ENCODE measurements around the gene KRT2. TPM values are rescaled to one million over a fixed set of nuclear protein-coding genes. Genes with fewer than 3 reads are reported as not detected.

The KRT2 gene
- polyA plus RNA-seq (2011; rRNA removed) (not detected in 2 replicates), polyA minus RNA-seq (2011; rRNA and poly(A)+ RNA removed) (not detected in 2 replicates)

DNA sequence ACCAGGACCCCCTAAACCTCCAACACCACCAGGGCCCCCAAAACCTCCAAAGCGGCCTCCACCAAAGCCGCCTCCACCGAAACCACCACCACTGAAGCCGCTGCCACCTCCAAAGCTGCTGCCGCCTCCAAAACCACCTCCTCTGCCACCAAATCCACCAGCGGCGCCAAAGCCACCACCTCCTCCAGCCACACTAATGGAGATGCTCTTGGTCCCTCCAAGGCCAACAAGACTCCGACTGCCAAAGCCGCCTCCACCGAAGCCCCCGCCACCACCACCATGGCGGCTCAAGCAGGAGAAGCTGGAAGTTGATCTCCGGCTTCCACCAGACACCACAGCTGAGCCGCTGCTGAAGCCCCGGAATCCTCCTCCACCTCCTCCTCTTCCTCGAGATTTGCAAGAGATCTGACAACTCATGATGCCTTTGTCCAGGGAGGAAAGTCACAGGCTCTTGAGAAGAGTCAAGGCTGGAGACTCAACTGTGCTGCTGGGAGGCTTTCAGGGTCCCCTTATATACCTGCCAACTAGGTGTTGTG is at the start of gene KRT2:
KRT2 (minus strand) TSS at position 486 of the 536 bp plus-strand sequence; CDS start at position 417, 69 bp downstream.
- DNase-seq (ENCODE audit: low read depth, low spot score) = no peak
- ChIA-PET POLR2A (no interaction called here), CTCF (no interaction called here)
- no peak within 1 kb of the TSS for H3K27ac ChIP-seq (ENCODE audit: low read depth, low read length)
- peaks cover 5% of the 10 kb centered on the region; the same call in 1 of the 2 replicates for H3K9me3 ChIP-seq (ENCODE audit: control insufficient read depth, insufficient read depth, low read length)
- H3K4me3 ChIP-seq (ENCODE audit: low read depth, low read length) = no peak within 1 kb of the TSS
- TF ChIP-seq, protein P1, sequence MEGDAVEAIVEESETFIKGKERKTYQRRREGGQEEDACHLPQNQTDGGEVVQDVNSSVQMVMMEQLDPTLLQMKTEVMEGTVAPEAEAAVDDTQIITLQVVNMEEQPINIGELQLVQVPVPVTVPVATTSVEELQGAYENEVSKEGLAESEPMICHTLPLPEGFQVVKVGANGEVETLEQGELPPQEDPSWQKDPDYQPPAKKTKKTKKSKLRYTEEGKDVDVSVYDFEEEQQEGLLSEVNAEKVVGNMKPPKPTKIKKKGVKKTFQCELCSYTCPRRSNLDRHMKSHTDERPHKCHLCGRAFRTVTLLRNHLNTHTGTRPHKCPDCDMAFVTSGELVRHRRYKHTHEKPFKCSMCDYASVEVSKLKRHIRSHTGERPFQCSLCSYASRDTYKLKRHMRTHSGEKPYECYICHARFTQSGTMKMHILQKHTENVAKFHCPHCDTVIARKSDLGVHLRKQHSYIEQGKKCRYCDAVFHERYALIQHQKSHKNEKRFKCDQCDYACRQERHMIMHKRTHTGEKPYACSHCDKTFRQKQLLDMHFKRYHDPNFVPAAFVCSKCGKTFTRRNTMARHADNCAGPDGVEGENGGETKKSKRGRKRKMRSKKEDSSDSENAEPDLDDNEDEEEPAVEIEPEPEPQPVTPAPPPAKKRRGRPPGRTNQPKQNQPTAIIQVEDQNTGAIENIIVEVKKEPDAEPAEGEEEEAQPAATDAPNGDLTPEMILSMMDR (IDR thresholded peaks at IDR 0.05; ENCODE audit: low read depth, low read length) = no peak
- H3K27me3 ChIP-seq (ENCODE audit: control insufficient read depth, insufficient read depth, low read length) = peaks cover 7% of the 10 kb centered on the region

DNA sequence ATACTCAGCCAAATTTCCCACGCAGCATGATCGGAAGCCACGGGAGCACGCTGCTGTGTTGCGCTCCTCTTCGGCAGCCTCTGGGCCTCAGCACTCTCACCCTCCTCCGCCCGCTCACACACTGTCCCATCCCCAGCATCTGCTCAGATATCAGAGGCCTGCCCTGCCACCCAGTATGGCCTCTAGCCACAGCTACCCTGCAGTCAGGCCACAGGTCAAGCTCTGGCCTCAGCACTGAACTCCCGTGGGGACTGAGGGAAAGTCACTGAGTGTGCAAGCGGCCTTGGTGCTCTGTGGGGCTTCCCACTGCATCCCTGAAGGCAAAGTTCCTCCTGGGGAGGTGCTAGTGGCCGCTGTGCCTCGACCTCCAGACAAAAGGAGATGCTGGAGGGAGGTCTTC is 49.3 kb upstream of the KRT2 start:
- ChIA-PET CTCF (no interaction called here), POLR2A (no interaction called here)
- TF ChIP-seq, protein P1 (IDR thresholded peaks at IDR 0.05; ENCODE audit: low read depth, low read length) = no peak
- Histone ChIP-seq H3K4me3 (ENCODE audit: low read depth, low read length) (no peak overlapping the region), H3K27ac (ENCODE audit: low read depth, low read length) (no peak overlapping the region), H3K27me3 (ENCODE audit: control insufficient read depth, insufficient read depth, low read length) (peaks cover 10% of the 10 kb centered on the region), H3K9me3 (ENCODE audit: control insufficient read depth, insufficient read depth, low read length) (no peaks in the 10 kb centered on the region)
- no peak for DNase-seq (ENCODE audit: low read depth, low spot score)

DNA sequence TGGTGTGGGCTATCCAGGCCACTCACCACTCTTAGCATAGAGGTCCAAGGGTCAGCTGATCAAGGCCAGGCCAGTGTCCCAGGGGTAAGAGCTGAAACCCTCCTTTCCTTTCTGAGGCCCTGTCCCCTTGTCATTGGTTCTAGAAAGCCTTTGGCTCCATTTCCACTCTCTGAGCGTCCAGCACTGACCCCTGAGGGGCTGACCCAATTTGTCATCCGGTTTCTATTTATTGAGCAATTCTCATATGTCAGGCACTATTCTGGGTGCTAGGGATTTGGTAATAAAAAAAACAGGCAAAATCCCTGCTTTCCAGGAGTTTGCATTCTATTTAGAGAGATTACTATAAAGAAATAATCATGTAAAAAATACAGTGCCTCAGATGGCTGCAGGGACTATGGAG is 47.9 kb upstream of the KRT2 start:
- POLR2A ChIA-PET = no interaction called here
- H3K27me3 ChIP-seq (ENCODE audit: control insufficient read depth, insufficient read depth, low read length) = peaks cover 9% of the 10 kb centered on the region

DNA sequence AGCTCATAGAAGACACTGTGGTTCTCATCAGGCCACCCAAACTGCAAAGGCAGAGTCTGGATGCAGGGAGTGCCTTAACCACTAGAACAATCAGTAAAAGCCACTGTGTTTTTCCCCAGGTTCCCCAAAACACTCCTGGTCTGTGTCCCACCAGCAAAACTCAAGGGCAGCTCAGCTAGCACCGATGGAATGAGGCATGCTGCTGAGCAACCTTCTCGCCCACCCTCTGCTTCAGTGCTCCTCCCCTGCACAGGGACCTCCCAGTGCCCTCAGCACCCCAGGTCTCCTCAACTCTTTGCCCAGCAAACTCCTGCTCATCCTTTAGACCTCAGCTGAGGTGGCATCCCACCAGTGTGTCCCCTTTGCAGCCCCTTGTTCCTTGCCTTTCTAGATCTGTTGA is 47.4 kb upstream of the KRT2 start:
- H3K27ac ChIP-seq (ENCODE audit: low read depth, low read length) = no peak overlapping the region
- H3K27me3 ChIP-seq (ENCODE audit: control insufficient read depth, insufficient read depth, low read length) = peaks cover 9% of the 10 kb centered on the region
- TF ChIP-seq, protein P1 (IDR thresholded peaks at IDR 0.05; ENCODE audit: low read depth, low read length) = no peak
- H3K9me3 ChIP-seq (ENCODE audit: control insufficient read depth, insufficient read depth, low read length) = no peaks in the 10 kb centered on the region
- DNase-seq (ENCODE audit: low read depth, low spot score) = no peak
- H3K4me3 ChIP-seq (ENCODE audit: low read depth, low read length) = no peak overlapping the region
- POLR2A ChIA-PET = no interaction called here
- CTCF ChIA-PET = no interaction called here

More for the DNA sequence above, 47.9 kb upstream of the KRT2 start:
- CTCF ChIA-PET = no interaction called here
- no peak for DNase-seq (ENCODE audit: low read depth, low spot score)
- TF ChIP-seq, protein P1 (IDR thresholded peaks at IDR 0.05; ENCODE audit: low read depth, low read length) = no peak
- no peak overlapping the region for H3K27ac ChIP-seq (ENCODE audit: low read depth, low read length)
- H3K4me3 ChIP-seq (ENCODE audit: low read depth, low read length) = no peak overlapping the region
- H3K9me3 ChIP-seq (ENCODE audit: control insufficient read depth, insufficient read depth, low read length) = no peaks in the 10 kb centered on the region

DNA sequence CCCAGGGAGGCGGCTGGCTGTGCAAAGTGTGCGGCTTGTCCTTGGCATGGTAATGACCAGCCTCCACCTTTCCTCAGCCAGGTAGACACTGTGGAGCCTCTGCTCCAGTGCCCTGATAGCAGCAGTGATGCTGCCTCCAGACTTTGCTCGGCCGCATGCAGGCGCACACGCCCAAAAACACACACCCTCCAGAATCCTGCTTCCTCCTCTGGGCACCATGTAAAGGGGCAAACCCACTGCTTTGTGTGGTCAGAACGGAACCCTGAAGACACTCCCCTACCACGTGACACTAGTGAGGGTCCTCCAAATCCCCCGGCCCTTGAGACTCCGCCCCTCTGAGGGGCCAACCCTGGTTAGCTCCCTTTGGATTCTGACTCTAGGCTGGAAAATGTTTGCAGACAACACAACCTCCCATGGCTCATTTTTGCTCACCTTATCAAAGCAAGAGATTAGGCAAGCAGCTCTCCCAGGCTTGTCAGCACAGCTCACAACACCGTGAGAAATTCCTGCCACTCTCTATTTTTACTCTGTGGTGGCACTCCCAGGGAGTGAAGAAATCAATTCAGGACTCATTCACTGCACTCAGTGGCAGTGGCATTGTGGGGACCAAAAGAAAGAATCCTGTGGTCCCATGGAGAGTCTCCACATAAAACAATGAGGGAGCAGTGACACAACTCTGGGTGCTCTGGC is 46.8 kb upstream of the KRT2 start:
- no peak overlapping the region for H3K27ac ChIP-seq (ENCODE audit: low read depth, low read length)
- H3K4me3 ChIP-seq (ENCODE audit: low read depth, low read length) = no peak overlapping the region
- peaks cover 8% of the 10 kb centered on the region for H3K27me3 ChIP-seq (ENCODE audit: control insufficient read depth, insufficient read depth, low read length)
- POLR2A ChIA-PET = no interaction called here
- DNase-seq (ENCODE audit: low read depth, low spot score) = no peak
- TF ChIP-seq, protein P1 (IDR thresholded peaks at IDR 0.05; ENCODE audit: low read depth, low read length) = no peak
- H3K9me3 ChIP-seq (ENCODE audit: control insufficient read depth, insufficient read depth, low read length) = no peaks in the 10 kb centered on the region
- CTCF ChIA-PET = no interaction called here
